Uterus (tissue), 4 donors: ENCODE measurements around the gene RXFP3. TPM values are rescaled to one million over a fixed set of nuclear protein-coding genes. Genes with fewer than 3 reads are reported as not detected.

Source experiments
- DNase-seq, 2 donors: peaks; one replicate each; pipeline ENCODE4 v3.0.0-alpha.2; 2019 to 2020
- H3K27ac ChIP-seq, 2 donors: fragments of 200-600 bp; sonication (generic); 1 replicate in 1 of 2; 2 replicates in 1 of 2; pipeline ENCODE4 v1.5.1; 2016 to 2018
- H3K27me3 ChIP-seq, 2 donors: fragments of 200-600 bp; sonication (generic); one replicate each; pipeline ENCODE4 v1.5.1; 2018 to 2019; ENCODE audit warnings: control low read depth in 1 of 2
- H3K36me3 ChIP-seq, 2 donors: fragments of 200-600 bp; sonication (generic); one replicate each; pipeline ENCODE4 v1.5.1; 2019; ENCODE audit warnings: control low read depth in 1 of 2
- H3K4me1 ChIP-seq, 2 donors: fragments of 200-600 bp; sonication (generic); one replicate each; pipeline ENCODE4 v1.5.1; 2018 to 2019; ENCODE audit warnings: control low read depth in 1 of 2
- H3K4me3 ChIP-seq, 2 donors: fragments of 200-600 bp; sonication (generic); 1 replicate in 1 of 2; 2 replicates in 1 of 2; pipeline ENCODE4 v1.5.1; 2018 to 2019; ENCODE audit warnings: mild to moderate bottlenecking in 1 of 2
- H3K9me3 ChIP-seq, 2 donors: fragments of 200-600 bp; sonication (generic); one replicate each; pipeline ENCODE4 v1.5.1; 2019; ENCODE audit warnings: control low read depth in 1 of 2
- POLR2A ChIP-seq, 2 donors: fragments of 450-650 bp; IDR thresholded peaks; one replicate each; pipeline ENCODE4 v1.6.1; 2016; ENCODE audit warnings: antibody characterized with exemption in 2 of 2, mild to moderate bottlenecking in 1 of 2, moderate library complexity in 1 of 2
- intact Hi-C: fragments of 100-400 bp; cut with DNase I; formaldehyde crosslinking; loops from one replicate; pipeline ENCODE4 v1.15.1; 2023; ENCODE audit warnings: low total_unique reads
- total RNA-seq, 4 donors: library from RNA; depleted of rRNA in 3 of 4; stranded (reverse); fragments of >200 nt in 3 of 4; gene quantifications; one replicate each; pipeline versions ENCODE4 v1.1.0 to v1.2.4, GENCODE V29; 2014 to 2023
- TF ChIP-seq, protein P1 (sequence below), 4 experiments: fragments of 200-600 bp in 2 of 4; fragments of 450-650 bp in 2 of 4; sonication (generic) in 2 of 4; IDR thresholded peaks; one replicate each; pipeline ENCODE4 v1.5.1; 2016 to 2019; ENCODE audit warnings: antibody characterized with exemption in 4 of 4, mild to moderate bottlenecking in 2 of 4, moderate library complexity in 1 of 4
- donor health status: DM: yes; HTN: yes; CAD: no.

RXFP3 gene
- total RNA-seq, 4 donors from 2014 or later = not detected

DNA sequence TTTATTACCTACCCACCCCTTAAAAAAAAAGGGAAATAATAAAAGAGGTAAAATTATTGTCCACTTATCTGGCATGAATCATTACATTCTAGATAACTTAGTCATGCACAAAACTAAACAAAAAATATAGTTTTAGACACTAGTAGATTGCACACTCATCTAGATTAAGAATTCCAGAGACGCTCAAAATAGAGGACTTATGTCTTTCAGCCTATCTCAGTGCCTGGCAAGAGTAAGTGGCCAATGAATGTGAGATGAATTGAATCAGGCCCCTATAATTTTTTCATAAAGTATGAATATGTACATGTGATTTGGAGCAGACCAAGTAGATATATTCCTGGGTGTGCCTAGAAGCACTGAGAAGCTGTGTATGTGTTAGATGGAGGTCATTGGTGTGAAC, 2.0 kb upstream of the RXFP3 start:
- peaks cover 0 to 7% of the 10 kb centered on the region in 2 donors for H3K4me1 ChIP-seq
- DNase-seq = no peak
- H3K27ac ChIP-seq = no peak overlapping the region
- intact Hi-C loops = loop anchor here (10.0 kb wide), 1 partner anchor 489 kb away; the partner anchor contains the start of gene TARS1
- H3K36me3 ChIP-seq = no peaks in the 10 kb centered on the region
- TF ChIP-seq, protein P1, sequence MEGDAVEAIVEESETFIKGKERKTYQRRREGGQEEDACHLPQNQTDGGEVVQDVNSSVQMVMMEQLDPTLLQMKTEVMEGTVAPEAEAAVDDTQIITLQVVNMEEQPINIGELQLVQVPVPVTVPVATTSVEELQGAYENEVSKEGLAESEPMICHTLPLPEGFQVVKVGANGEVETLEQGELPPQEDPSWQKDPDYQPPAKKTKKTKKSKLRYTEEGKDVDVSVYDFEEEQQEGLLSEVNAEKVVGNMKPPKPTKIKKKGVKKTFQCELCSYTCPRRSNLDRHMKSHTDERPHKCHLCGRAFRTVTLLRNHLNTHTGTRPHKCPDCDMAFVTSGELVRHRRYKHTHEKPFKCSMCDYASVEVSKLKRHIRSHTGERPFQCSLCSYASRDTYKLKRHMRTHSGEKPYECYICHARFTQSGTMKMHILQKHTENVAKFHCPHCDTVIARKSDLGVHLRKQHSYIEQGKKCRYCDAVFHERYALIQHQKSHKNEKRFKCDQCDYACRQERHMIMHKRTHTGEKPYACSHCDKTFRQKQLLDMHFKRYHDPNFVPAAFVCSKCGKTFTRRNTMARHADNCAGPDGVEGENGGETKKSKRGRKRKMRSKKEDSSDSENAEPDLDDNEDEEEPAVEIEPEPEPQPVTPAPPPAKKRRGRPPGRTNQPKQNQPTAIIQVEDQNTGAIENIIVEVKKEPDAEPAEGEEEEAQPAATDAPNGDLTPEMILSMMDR (IDR thresholded peaks at IDR 0.05) = no peak
- TF ChIP-seq POLR2A (IDR thresholded peaks at IDR 0.05) = no peak
- H3K4me3 ChIP-seq = no peak overlapping the region
- H3K9me3 ChIP-seq = no peaks in the 10 kb centered on the region
- peaks cover 8 to 23% of the 10 kb centered on the region in 2 donors for H3K27me3 ChIP-seq

DNA sequence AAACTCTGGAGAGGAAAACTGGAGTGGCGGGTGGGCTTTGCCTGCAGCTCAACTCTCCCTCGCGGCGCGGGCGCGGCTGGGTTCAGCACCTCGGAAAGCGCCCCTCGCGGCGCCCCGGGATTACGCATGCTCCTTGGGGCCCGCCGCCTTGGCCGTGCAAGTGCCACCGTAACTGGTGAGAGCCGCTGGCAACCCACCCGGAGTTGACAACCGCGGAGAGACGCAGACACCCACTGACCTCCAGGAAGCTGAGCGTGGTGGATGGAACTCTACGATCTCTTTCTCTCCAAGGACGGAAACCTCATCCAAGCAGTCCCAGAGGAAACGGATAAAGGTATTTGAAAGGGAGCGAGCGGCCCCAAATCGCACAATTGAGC, 194 bp upstream of the RXFP3 start:
- intact Hi-C loops = loop anchor here (10.0 kb wide), 1 partner anchor 491 kb away; the partner anchor contains the start of gene TARS1
- H3K27ac ChIP-seq = no peak overlapping the region
- no peaks in the 10 kb centered on the region for H3K36me3 ChIP-seq
- peaks cover 0 to 7% of the 10 kb centered on the region in 2 donors for H3K4me1 ChIP-seq
- no peaks in the 10 kb centered on the region for H3K9me3 ChIP-seq
- no peak overlapping the region for H3K4me3 ChIP-seq
- TF ChIP-seq POLR2A (IDR thresholded peaks at IDR 0.05) = no peak
- TF ChIP-seq, protein P1 (IDR thresholded peaks at IDR 0.05) = peak; percentile 13 to 37 (median 25)
- H3K27me3 ChIP-seq = peaks cover 8 to 23% of the 10 kb centered on the region in 2 donors
- DNase-seq = peak in 1 of 2 donors; percentile 32

DNA sequence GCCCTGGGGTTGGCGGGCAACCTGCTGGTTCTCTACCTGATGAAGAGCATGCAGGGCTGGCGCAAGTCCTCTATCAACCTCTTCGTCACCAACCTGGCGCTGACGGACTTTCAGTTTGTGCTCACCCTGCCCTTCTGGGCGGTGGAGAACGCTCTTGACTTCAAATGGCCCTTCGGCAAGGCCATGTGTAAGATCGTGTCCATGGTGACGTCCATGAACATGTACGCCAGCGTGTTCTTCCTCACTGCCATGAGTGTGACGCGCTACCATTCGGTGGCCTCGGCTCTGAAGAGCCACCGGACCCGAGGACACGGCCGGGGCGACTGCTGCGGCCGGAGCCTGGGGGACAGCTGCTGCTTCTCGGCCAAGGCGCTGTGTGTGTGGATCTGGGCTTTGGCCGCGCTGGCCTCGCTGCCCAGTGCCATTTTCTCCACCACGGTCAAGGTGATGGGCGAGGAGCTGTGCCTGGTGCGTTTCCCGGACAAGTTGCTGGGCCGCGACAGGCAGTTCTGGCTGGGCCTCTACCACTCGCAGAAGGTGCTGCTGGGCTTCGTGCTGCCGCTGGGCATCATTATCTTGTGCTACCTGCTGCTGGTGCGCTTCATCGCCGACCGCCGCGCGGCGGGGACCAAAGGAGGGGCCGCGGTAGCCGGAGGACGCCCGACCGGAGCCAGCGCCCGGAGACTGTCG, 976 bp downstream of the RXFP3 start:
- no peak for DNase-seq
- Histone ChIP-seq H3K4me3 (no peak overlapping the region), H3K36me3 (no peaks in the 10 kb centered on the region), H3K27me3 (peaks cover 8 to 23% of the 10 kb centered on the region in 2 donors), H3K9me3 (no peaks in the 10 kb centered on the region), H3K27ac (no peak overlapping the region), H3K4me1 (peaks cover 0 to 7% of the 10 kb centered on the region in 2 donors)
- TF ChIP-seq, protein P1 (IDR thresholded peaks at IDR 0.05) = no peak
- no peak for TF ChIP-seq POLR2A (IDR thresholded peaks at IDR 0.05)
- intact Hi-C loops = loop anchor here (10.0 kb wide), 1 partner anchor 492 kb away; the partner anchor contains the start of gene TARS1

DNA sequence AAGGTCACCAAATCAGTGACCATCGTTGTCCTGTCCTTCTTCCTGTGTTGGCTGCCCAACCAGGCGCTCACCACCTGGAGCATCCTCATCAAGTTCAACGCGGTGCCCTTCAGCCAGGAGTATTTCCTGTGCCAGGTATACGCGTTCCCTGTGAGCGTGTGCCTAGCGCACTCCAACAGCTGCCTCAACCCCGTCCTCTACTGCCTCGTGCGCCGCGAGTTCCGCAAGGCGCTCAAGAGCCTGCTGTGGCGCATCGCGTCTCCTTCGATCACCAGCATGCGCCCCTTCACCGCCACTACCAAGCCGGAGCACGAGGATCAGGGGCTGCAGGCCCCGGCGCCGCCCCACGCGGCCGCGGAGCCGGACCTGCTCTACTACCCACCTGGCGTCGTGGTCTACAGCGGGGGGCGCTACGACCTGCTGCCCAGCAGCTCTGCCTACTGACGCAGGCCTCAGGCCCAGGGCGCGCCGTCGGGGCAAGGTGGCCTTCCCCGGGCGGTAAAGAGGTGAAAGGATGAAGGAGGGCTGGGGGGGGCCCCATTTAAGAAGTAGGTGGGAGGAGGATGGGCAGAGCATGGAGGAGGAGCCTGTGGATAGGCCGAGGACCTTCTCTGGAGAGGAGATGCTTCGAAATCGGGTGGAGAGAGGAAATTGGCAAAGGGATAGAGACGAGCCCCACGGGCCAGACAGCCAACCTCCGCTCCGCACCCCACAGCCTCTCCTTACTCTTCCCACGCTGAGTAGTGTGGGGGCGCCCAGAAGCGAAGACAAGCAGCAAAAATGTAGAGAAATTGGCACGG, 1.7 kb downstream of the RXFP3 start:
- H3K27me3 ChIP-seq = peaks cover 8 to 23% of the 10 kb centered on the region in 2 donors
- peaks cover 0 to 7% of the 10 kb centered on the region in 2 donors for H3K4me1 ChIP-seq
- no peaks in the 10 kb centered on the region for H3K36me3 ChIP-seq
- TF ChIP-seq POLR2A (IDR thresholded peaks at IDR 0.05) = no peak
- TF ChIP-seq, protein P1 (IDR thresholded peaks at IDR 0.05) = no peak
- no peak overlapping the region for H3K27ac ChIP-seq
- intact Hi-C loops = loop anchor here (10.0 kb wide), 1 partner anchor 493 kb away; the partner anchor contains the start of gene TARS1
- DNase-seq = no peak
- H3K9me3 ChIP-seq = no peaks in the 10 kb centered on the region
- no peak overlapping the region for H3K4me3 ChIP-seq

DNA sequence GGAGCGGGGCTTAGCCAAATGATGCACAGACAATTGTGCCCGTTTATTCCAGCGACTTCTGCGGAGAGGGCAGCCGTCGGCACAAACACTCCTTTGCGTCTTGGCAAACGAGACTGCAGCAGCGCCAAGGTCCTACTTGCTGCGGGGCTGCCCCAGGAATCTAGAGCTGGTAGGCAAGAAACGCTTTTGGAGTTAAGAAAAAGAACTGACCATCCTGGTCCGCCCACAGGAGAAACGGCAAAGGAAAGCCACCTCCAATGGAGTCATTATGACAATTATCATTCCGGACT, 2.3 kb downstream of the RXFP3 start:
- Histone ChIP-seq H3K4me3 (no peak overlapping the region), H3K27ac (no peak overlapping the region), H3K4me1 (peaks cover 0 to 7% of the 10 kb centered on the region in 2 donors), H3K27me3 (peaks cover 8 to 23% of the 10 kb centered on the region in 2 donors), H3K9me3 (no peaks in the 10 kb centered on the region), H3K36me3 (no peaks in the 10 kb centered on the region)
- TF ChIP-seq POLR2A (IDR thresholded peaks at IDR 0.05) = no peak
- TF ChIP-seq, protein P1 (IDR thresholded peaks at IDR 0.05) = no peak
- no peak for DNase-seq
- intact Hi-C loops = loop anchor here (10.0 kb wide), 1 partner anchor 494 kb away; the partner anchor contains the start of gene TARS1
